ENCODE measurements around the gene KDELR3.

KDELR3 gene

DNA sequence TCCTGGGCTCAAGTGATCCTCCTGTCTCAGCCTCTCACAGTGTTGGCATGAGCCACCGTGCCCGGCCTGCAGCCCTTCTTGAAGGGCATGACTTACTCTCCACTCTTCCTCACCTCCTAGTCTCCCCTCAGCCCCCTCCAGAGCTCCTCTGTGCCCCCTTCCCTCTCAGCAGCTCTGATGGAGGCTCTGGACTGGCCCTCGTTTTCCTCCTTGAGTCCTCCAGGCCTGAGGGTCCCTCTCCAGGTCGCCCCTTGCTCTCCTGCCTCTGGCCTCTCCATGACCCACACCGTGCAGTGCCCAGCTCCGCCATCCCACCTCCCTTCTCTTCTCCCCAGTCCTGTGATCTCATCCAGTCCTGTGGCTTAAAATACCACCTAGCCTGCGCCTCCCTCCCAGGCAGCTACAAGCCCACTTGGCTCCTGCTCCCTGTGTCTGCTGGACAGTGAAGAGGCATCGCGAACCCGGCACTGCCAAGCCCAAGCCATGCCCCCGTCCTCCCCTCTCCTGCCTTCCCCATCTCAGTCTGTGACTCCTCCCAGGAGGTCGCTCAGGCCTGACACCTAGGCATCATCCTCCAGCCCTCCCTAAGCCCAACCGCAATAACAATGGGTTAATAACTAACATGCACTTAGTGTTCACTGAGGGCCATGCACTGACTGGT, 24.8 kb upstream of the KDELR3 start:
- Histone ChIP-seq H3K36me3 (ENCODE audit: control insufficient read depth, insufficient read depth, low read length) (no peaks in the 10 kb centered on the region), H3K4me3 (ENCODE audit: low read depth, low read length) (no peak overlapping the region), H3K27me3 (ENCODE audit: control insufficient read depth, insufficient read depth, low read length) (no peaks in the 10 kb centered on the region), H3K9me3 (ENCODE audit: control insufficient read depth, insufficient read depth, low read length) (no peaks in the 10 kb centered on the region), H3K9ac (ENCODE audit: low read depth, low read length) (no peak overlapping the region), H3K4me1 (ENCODE audit: control insufficient read depth, insufficient read depth, low read length) (no peaks in the 10 kb centered on the region)

DNA sequence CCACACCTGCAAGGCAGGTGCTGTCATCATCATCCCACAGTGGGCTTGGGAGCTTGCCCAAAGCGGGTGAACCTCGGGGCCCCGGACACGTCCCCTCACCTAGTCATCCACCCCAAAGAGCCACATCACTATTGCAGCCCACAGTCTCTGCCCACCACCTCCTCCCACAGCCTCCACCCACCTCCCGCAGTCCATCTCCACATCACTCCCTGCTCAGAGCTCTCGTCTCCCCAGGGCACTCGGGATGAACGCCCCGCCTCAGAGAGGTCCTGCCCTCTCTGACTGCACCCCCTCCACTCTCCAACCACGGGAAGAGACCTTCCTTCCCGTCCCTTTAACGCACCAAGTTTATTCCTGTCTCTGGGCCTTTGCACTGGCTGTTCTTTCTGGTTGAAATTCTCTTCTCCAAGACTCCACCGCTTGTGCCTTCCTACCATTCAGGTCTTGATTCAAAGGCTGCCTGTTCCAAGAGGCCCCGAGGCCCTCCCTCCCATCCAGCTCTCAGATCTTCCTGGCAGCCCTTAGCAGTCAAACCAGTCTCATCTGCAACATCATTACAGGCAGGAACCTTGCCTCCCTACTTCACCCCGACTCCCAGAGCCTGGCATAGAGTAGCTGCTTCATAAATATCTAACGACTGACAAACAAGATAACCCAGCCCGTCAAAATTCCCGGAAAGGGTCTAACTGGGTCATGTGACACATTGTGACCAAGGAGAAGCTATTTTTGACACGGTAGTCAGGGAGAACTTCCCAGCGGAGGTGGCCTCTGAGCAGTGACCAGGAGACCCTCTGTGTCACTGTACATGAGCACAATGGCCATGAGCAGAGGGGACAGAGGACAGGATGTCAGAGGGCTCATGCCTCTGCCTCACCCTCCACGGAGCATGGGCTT, 24.0 kb upstream of the KDELR3 start:
- H3K9me3 ChIP-seq (ENCODE audit: control insufficient read depth, insufficient read depth, low read length): no peaks in the 10 kb centered on the region
- H3K4me1 ChIP-seq (ENCODE audit: control insufficient read depth, insufficient read depth, low read length): no peaks in the 10 kb centered on the region
- no peak overlapping the region for H3K9ac ChIP-seq (ENCODE audit: low read depth, low read length)
- H3K36me3 ChIP-seq (ENCODE audit: control insufficient read depth, insufficient read depth, low read length): no peaks in the 10 kb centered on the region
- H3K4me3 ChIP-seq (ENCODE audit: low read depth, low read length): no peak overlapping the region
- H3K27me3 ChIP-seq (ENCODE audit: control insufficient read depth, insufficient read depth, low read length): no peaks in the 10 kb centered on the region

DNA sequence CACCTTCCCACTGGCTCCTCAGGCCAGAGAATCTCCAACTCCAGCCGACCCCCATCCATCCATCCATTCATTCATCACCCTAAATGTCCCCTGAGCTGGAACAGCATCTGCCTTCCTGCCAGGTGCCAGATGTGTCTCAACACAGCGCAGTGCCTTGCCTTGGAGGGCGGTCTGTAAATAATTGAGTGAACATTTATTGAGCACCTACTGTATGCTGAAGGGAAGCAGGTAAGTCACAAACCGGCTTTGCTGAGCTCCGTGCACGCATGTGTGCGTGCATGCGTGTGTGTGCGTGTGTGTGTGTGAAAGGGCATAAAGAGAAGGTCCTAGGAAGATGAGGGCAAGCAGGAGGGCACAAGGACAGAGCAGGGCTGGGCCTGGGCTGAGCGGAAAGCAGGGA, 23.1 kb upstream of the KDELR3 start:
- H3K27me3 ChIP-seq (ENCODE audit: control insufficient read depth, insufficient read depth, low read length): no peaks in the 10 kb centered on the region
- no peak overlapping the region for H3K4me3 ChIP-seq (ENCODE audit: low read depth, low read length)
- no peak overlapping the region for H3K9ac ChIP-seq (ENCODE audit: low read depth, low read length)
- H3K36me3 ChIP-seq (ENCODE audit: control insufficient read depth, insufficient read depth, low read length): no peaks in the 10 kb centered on the region
- H3K9me3 ChIP-seq (ENCODE audit: control insufficient read depth, insufficient read depth, low read length): no peaks in the 10 kb centered on the region
- H3K4me1 ChIP-seq (ENCODE audit: control insufficient read depth, insufficient read depth, low read length): no peaks in the 10 kb centered on the region

- H3K4me1 ChIP-seq (ENCODE audit: control insufficient read depth, insufficient read depth, low read length): no peaks in the 10 kb centered on the region
- no peak overlapping the region for H3K9ac ChIP-seq (ENCODE audit: low read depth, low read length)
- no peak overlapping the region for H3K4me3 ChIP-seq (ENCODE audit: low read depth, low read length)
- no peaks in the 10 kb centered on the region for H3K36me3 ChIP-seq (ENCODE audit: control insufficient read depth, insufficient read depth, low read length)
- no peaks in the 10 kb centered on the region for H3K27me3 ChIP-seq (ENCODE audit: control insufficient read depth, insufficient read depth, low read length)
- no peaks in the 10 kb centered on the region for H3K9me3 ChIP-seq (ENCODE audit: control insufficient read depth, insufficient read depth, low read length)
These were observed 21.8 kb upstream of the KDELR3 start for GRCh38 chr22:38446018-38446601.

- no peaks in the 10 kb centered on the region for H3K9me3 ChIP-seq (ENCODE audit: control insufficient read depth, insufficient read depth, low read length)
- no peaks in the 10 kb centered on the region for H3K36me3 ChIP-seq (ENCODE audit: control insufficient read depth, insufficient read depth, low read length)
- H3K9ac ChIP-seq (ENCODE audit: low read depth, low read length): no peak overlapping the region
- H3K4me3 ChIP-seq (ENCODE audit: low read depth, low read length): no peak overlapping the region
- peaks cover 12% of the 10 kb centered on the region for H3K27me3 ChIP-seq (ENCODE audit: control insufficient read depth, insufficient read depth, low read length)
- no peaks in the 10 kb centered on the region for H3K4me1 ChIP-seq (ENCODE audit: control insufficient read depth, insufficient read depth, low read length)
These were observed 18.8 kb upstream of the KDELR3 start for GRCh38 chr22:38448945-38449745.

DNA sequence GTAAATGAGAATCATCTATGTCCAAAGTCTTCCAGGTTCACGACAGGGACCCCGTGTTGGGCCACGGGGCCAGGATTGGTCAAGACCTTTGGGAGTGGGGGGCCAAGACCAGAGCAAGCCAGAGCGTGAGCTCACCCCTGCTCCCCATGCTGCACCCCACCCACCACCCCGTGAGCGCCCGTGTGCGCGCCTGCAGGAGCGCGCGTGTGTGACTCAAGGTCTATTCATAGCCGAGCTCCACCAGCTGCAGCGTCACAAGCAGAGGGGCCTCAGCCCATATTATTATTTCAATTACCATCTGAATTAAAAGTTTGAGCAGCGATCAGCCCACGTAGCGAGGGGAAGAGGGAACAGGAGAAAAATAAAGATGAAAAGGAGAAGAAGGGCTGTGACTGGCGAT, 18.1 kb upstream of the KDELR3 start:
- H3K27me3 ChIP-seq (ENCODE audit: control insufficient read depth, insufficient read depth, low read length): peaks cover 18% of the 10 kb centered on the region
- no peak overlapping the region for H3K4me3 ChIP-seq (ENCODE audit: low read depth, low read length)
- H3K4me1 ChIP-seq (ENCODE audit: control insufficient read depth, insufficient read depth, low read length): no peaks in the 10 kb centered on the region
- no peaks in the 10 kb centered on the region for H3K9me3 ChIP-seq (ENCODE audit: control insufficient read depth, insufficient read depth, low read length)
- H3K36me3 ChIP-seq (ENCODE audit: control insufficient read depth, insufficient read depth, low read length): no peaks in the 10 kb centered on the region
- no peak overlapping the region for H3K9ac ChIP-seq (ENCODE audit: low read depth, low read length)

- Histone ChIP-seq H3K27me3 (ENCODE audit: control insufficient read depth, insufficient read depth, low read length) (peaks cover 18% of the 10 kb centered on the region), H3K9ac (ENCODE audit: low read depth, low read length) (no peak overlapping the region)
These were observed 17.6 kb upstream of the KDELR3 start for GRCh38 chr22:38450234-38450797.

DNA sequence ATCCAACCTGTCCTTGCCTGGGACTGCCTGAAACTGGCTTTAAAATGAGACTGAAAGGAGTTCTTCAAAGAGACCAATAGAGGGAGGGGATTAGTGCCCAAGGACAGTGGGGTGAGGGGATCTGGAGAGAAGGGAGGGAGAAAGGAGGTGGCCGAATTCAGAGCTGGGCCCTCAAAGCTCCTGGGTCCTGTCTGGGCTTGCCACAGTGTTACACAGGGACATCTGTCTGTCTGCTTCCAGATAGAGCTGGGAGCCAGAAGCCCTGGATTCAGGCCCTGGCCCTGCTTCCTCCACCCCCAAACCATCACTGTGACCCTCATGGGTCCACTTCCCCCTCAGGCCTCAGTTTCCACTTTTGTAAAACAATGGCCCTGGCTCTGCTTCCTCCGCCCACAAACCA, 16.5 kb upstream of the KDELR3 start:
- H3K27me3 ChIP-seq (ENCODE audit: control insufficient read depth, insufficient read depth, low read length): peaks cover 20% of the 10 kb centered on the region
- no peaks in the 10 kb centered on the region for H3K4me1 ChIP-seq (ENCODE audit: control insufficient read depth, insufficient read depth, low read length)
- H3K9ac ChIP-seq (ENCODE audit: low read depth, low read length): no peak overlapping the region
- no peaks in the 10 kb centered on the region for H3K36me3 ChIP-seq (ENCODE audit: control insufficient read depth, insufficient read depth, low read length)
- no peak overlapping the region for H3K4me3 ChIP-seq (ENCODE audit: low read depth, low read length)
- no peaks in the 10 kb centered on the region for H3K9me3 ChIP-seq (ENCODE audit: control insufficient read depth, insufficient read depth, low read length)

More at GRCh38 chr22:38450234-38450797, 17.6 kb upstream of the KDELR3 start:
- H3K36me3 ChIP-seq (ENCODE audit: control insufficient read depth, insufficient read depth, low read length): no peaks in the 10 kb centered on the region
- no peaks in the 10 kb centered on the region for H3K9me3 ChIP-seq (ENCODE audit: control insufficient read depth, insufficient read depth, low read length)
- no peak overlapping the region for H3K4me3 ChIP-seq (ENCODE audit: low read depth, low read length)
- no peaks in the 10 kb centered on the region for H3K4me1 ChIP-seq (ENCODE audit: control insufficient read depth, insufficient read depth, low read length)

- Histone ChIP-seq H3K36me3 (ENCODE audit: control insufficient read depth, insufficient read depth, low read length) (no peaks in the 10 kb centered on the region), H3K4me1 (ENCODE audit: control insufficient read depth, insufficient read depth, low read length) (no peaks in the 10 kb centered on the region), H3K9me3 (ENCODE audit: control insufficient read depth, insufficient read depth, low read length) (no peaks in the 10 kb centered on the region), H3K4me3 (ENCODE audit: low read depth, low read length) (no peak overlapping the region), H3K27me3 (ENCODE audit: control insufficient read depth, insufficient read depth, low read length) (peaks cover 25% of the 10 kb centered on the region), H3K9ac (ENCODE audit: low read depth, low read length) (no peak overlapping the region)
These were observed 16.0 kb upstream of the KDELR3 start for GRCh38 chr22:38451864-38452263.

DNA sequence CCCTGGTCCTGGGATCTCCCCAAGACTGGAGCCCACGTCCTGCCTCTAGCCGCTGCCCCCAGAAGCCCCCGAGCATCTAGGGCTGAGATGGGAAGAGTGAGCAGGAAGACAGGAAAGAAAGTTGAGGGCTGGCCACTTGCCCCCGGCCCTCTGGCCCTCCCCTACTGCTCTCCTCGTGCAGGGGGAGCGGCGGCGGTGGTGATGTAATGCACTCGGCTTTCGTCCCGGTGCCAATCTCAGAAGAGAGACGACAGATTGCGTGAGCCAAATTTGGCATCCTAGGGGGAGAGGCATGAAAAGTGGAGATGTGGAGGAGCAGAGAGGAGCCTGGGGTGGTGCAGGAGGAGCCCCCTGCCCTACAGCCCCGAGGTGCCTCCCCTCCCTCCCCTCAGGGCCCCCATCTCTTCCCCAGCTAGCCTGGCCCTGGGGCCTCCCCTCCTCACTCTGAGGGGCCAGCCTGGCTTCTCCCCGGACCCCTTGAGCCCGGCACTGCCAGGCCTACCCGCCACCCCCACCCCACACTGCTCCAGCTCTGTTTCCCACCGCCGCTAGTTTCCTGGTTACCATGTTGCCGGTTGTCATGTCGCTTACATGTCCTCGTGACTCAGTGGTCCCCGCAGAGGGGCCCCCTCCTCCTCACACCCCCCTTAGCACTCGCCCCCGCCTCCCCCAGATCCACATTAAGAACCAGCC, 15.4 kb upstream of the KDELR3 start:
- Histone ChIP-seq H3K9me3 (ENCODE audit: control insufficient read depth, insufficient read depth, low read length) (no peaks in the 10 kb centered on the region), H3K4me1 (ENCODE audit: control insufficient read depth, insufficient read depth, low read length) (no peaks in the 10 kb centered on the region), H3K27me3 (ENCODE audit: control insufficient read depth, insufficient read depth, low read length) (peaks cover 31% of the 10 kb centered on the region), H3K36me3 (ENCODE audit: control insufficient read depth, insufficient read depth, low read length) (no peaks in the 10 kb centered on the region), H3K9ac (ENCODE audit: low read depth, low read length) (no peak overlapping the region), H3K4me3 (ENCODE audit: low read depth, low read length) (no peak overlapping the region)
